Measurements from ENCODE around the gene UGT1A10. TPM values are rescaled to one million over a fixed set of nuclear protein-coding genes. Genes with fewer than 3 reads are reported as not detected.
"Not testable (repeated sequence)": the region's sequence is repeated elsewhere in the genome, so short reads cannot be mapped to it uniquely, and the experiment has no call there.

The UGT1A10 gene
- total and polyA plus RNA-seq, 10 of the 15 experiments (the other 5 are each of a cell fraction or from before 2014, with no cell fraction given): not detected

- TF ChIP-seq IRF5 (IDR thresholded peaks at IDR 0.05; ENCODE audit: borderline replicate concordance): no peak
- no peak for TF ChIP-seq NR2F1 (conservative IDR thresholded peaks at IDR 0.05)
- TF ChIP-seq E2F4 (IDR thresholded peaks at IDR 0.05; ENCODE audit: low read depth, low read length): no peak
Observed at GRCh38 chr2:233620204-233620603, 16.0 kb upstream of the UGT1A10 start (continued).

GRCh38 chr2:233621863-233622262, 14.4 kb upstream of the UGT1A10 start:
- POLR2A ChIA-PET: not testable (repeated sequence)

More at GRCh38 chr2:233621863-233622262, 14.4 kb upstream of the UGT1A10 start:
- intact Hi-C loops (cut with micrococcal nuclease; ENCODE audit: unreplicated experiment); FAIRE-seq; SMC1A ChIA-PET (ENCODE audit: uncharacterized antibody, unreplicated experiment); CTCF ChIA-PET; H3K79me2 ChIP-seq (ENCODE audit: control insufficient read depth, insufficient read depth, low read length); H3K27ac ChIP-seq (ENCODE audit: control insufficient read depth, insufficient read depth); H2AFZ ChIP-seq (ENCODE audit: control insufficient read depth, low read depth, low read length); DNase-seq (ENCODE audit: low read depth, low spot score); H3K9me3 ChIP-seq (replicated peaks; ENCODE audit: control insufficient read depth, insufficient read depth, low read length); ATAC-seq; H4K20me1 ChIP-seq (ENCODE audit: control insufficient read depth, insufficient read depth); H3K27me3 ChIP-seq (replicated peaks in 1 of 2; ENCODE audit: control insufficient read depth in 2 of 2, insufficient read depth in 2 of 2, low read length in 1 of 2); H3K4me3 ChIP-seq; in situ Hi-C loops (cut with MboI); RAD21 ChIA-PET (ENCODE audit: unreplicated experiment); BruUV-seq (replicated peaks); H3K9ac ChIP-seq (ENCODE audit: control insufficient read depth, insufficient read depth, low read length); H3K4me2 ChIP-seq (ENCODE audit: control insufficient read depth, insufficient read depth); H3K4me1 ChIP-seq (ENCODE audit: control insufficient read depth, insufficient read depth, low read length); H3K36me3 ChIP-seq (ENCODE audit: control insufficient read depth in 2 of 2, insufficient read depth in 2 of 2, low read length in 1 of 2): not testable (repeated sequence)
- WGBS (ENCODE audit: insufficient coverage, insufficient replicate concordance, low lambda C conversion rate, missing lambda C conversion rate): 38% methylated on average over 5 of the region's 5 CpGs

Measured in GM12878 (cell line).